Ovary (tissue), 9 donors: ENCODE data around the gene AKT3. TPM values are rescaled to one million over a fixed set of nuclear protein-coding genes. Genes with fewer than 3 reads are reported as not detected.

Source experiments
- DNase-seq, 5 donors: peaks; one replicate each; pipeline ENCODE4 v3.0.0-alpha.2; 2019 to 2020
- H3K27ac ChIP-seq, 2 donors: fragments of 200-600 bp; one replicate each; pipeline versions ENCODE4 v1.5.1 to v1.8.0; 2019 to 2022
- H3K27me3 ChIP-seq: fragments of 200-600 bp; one replicate; pipeline ENCODE4 v1.8.0; 2022
- H3K36me3 ChIP-seq: fragments of 200-600 bp; sonication (generic); one replicate; pipeline ENCODE4 v1.5.1; 2019
- H3K4me1 ChIP-seq: one replicate; pipeline ENCODE4 v1.8.1; 2013; ENCODE audit warnings: mild to moderate bottlenecking, moderate library complexity; ENCODE audit not compliant: insufficient read depth
- H3K4me3 ChIP-seq: fragments of 200-600 bp; sonication (generic); one replicate; pipeline ENCODE4 v1.5.1; 2017
- H3K9me3 ChIP-seq, 2 donors: fragments of 200-600 bp in 1 of 2; sonication (generic) in 1 of 2; one replicate each; pipeline versions ENCODE4 v1.5.1 to v1.8.1; 2013 to 2019; ENCODE audit warnings: mild to moderate bottlenecking in 1 of 2, moderate library complexity in 1 of 2
- CTCF ChIP-seq, 3 donors: fragments of 450-650 bp in 2 of 3; fragments of 200-600 bp in 1 of 3; IDR thresholded peaks; one replicate each; pipeline versions ENCODE4 v1.5.1 to v1.8.0; 2016 to 2022; ENCODE audit warnings: antibody characterized with exemption in 3 of 3, mild to moderate bottlenecking in 1 of 3
- EP300 ChIP-seq: sonication (generic); formaldehyde crosslinking; IDR thresholded peaks from one replicate; pipeline ENCODE4 v1.6.1; 2017; ENCODE audit warnings: antibody characterized with exemption
- POLR2A ChIP-seq: fragments of 450-650 bp; IDR thresholded peaks from one replicate; pipeline ENCODE4 v1.6.1; 2017; ENCODE audit warnings: antibody characterized with exemption, mild to moderate bottlenecking, moderate library complexity
- WGBS, 3 donors: extraction: QIAGEN DNeasy Blood & Tissue Kit in 1 of 3; methylation state at CpG; one replicate each; pipeline versions ENCODE4 v1.1.5 to v1.1.7; 2013 to 2017; 5-methylcytosine and 5-hydroxymethylcytosine counted together
- intact Hi-C, 4 donors: fragments of 100-400 bp; cut with DNase I; formaldehyde crosslinking; loops; one replicate each; pipeline versions ENCODE4 v1.11.0 to v1.15.1; 2022 to 2023
- polyA plus RNA-seq, 2 donors: library from polyadenylated mRNA; stranded (reverse); fragments of 200-250 nt in 1 of 2; fragments of 350-450 nt in 1 of 2; fragmentation: Illumina TruSeq in 1 of 2; extraction: RNeasy Lipid Tissue Mini Kit (QIAGEN cat#74804) in 1 of 2; gene quantifications; one replicate each; pipeline ENCODE4 v1.2.3, GENCODE V29; 2013 to 2014
- total RNA-seq, 7 donors: library from RNA; depleted of rRNA in 2 of 7; stranded (reverse); fragments of >200 nt in 2 of 7; fragmentation: NEBNext Ultra II Directional in 3 of 7; extraction: Animal tissue kit (Norgen Biotek cat#: 25700) in 3 of 7; gene quantifications; one replicate each; pipeline versions ENCODE4 v1.1.0 to v1.2.4, GENCODE V29; 2016 to 2023
- donor health status: DM: no; HTN: no; CAD: no; lungs with moderate emphysema.
- donor health status: DM: no; HTN: no; CAD: no.
- donor health status: Bipolar disorder and iron deficiency.
- donor health status: DM: yes; HTN: yes; CAD: no.
- donor health status: DM: no; HTN: no; CAD: no.
- donor health status: DM: yes; HTN: yes; CAD: no.

The AKT3 gene
- total and polyA plus RNA-seq, 9 donors, result 27.2 to 202 (median 111) TPM

DNA sequence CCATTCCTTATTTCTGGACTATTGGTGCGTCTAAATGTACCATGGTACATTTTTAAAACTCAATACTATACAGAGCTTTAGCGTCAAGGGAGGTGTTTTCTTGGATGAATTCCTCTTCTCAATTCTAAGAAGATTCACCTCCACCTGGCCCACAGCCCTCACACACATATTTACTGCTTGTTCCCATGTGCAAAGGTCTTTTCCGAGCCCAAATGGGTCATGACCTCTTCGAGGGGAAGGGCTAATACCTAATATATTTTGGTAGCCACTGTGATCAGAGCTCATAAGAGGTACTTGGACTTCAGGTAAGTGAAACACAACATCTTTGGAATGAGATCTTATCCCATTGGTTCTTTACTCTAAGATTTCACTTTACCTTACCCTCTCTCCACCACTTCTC, 388.3 kb downstream of the AKT3 start:
- H3K4me3 ChIP-seq, result no peak overlapping the region
- no peak for DNase-seq

DNA sequence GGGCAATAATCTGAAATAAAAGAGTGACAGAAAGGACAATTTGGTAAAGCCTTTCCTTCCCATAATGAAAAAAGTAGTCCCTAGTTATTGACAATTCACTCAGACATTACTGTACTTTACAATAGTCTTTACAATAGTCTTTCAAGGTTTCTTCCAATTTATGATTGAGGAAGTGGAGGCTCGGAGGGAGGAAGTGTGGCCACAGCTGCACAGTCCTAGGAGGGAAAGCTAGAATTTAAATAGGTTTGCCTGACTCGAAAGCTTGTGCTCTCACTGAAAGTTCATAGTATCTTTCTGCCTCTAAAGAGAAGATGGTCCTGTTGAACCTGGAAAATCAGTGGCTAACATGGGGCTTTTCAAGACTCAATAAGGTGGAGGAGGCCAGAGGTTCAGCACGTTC, 391.0 kb downstream of the AKT3 start:
- intact Hi-C loops, result no loop called here
- no peaks in the 10 kb centered on the region for H3K27me3 ChIP-seq
- no peak for DNase-seq

More for the DNA sequence above, 388.3 kb downstream of the AKT3 start:
- H3K4me1 ChIP-seq, result peaks cover 1% of the 10 kb centered on the region
- intact Hi-C loops, result no loop called here
- H3K36me3 ChIP-seq, result no peaks in the 10 kb centered on the region
- no peaks in the 10 kb centered on the region for H3K9me3 ChIP-seq
- no peak overlapping the region for H3K27ac ChIP-seq
- no peaks in the 10 kb centered on the region for H3K27me3 ChIP-seq
- WGBS, 3 donors, result 91 to 96% (median 95%) methylated on average over 4 of the region's 4 CpGs
- no peak for TF ChIP-seq POLR2A
- no peak for TF ChIP-seq EP300
- TF ChIP-seq CTCF (IDR thresholded peaks at IDR 0.05), result no peak

DNA sequence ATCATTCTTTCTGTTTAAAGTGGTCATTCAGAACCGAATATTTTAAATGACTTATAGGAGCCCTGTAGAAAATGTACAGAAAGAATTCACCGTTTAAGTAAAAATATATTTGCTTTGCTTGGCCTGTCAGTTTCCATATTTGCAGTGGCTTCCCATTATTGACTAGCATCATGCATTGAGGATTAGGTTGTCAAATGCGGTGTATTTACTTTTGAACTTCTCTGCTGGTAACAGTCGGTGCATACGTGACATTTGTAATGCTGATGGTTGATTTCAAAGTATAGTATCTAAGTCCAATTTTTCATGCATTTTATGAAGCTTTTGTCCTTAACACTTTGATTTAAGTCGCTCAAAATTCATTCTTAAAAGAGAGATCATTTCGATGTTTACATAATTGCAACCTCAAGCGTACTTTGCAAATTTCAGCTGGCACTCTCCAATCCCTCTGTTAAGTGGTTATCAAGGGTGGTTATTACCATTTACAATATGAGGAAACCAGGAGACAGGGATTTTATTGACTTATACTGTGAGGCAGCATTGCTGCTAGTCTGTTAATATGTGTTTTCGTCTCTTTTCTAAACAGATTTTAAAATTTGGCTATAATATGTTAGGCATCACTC, 392.6 kb downstream of the AKT3 start:
- DNase-seq, result no peak

More for the DNA sequence above, 391.0 kb downstream of the AKT3 start:
- Histone ChIP-seq H3K27ac (no peak overlapping the region), H3K36me3 (no peaks in the 10 kb centered on the region), H3K4me1 (peaks cover 1% of the 10 kb centered on the region), H3K4me3 (no peak overlapping the region), H3K9me3 (no peaks in the 10 kb centered on the region)
- TF ChIP-seq POLR2A, result no peak
- no peak for TF ChIP-seq EP300
- no peak for TF ChIP-seq CTCF (IDR thresholded peaks at IDR 0.05)
- 88 to 93% (median 89%) methylated on average over 3 of the region's 3 CpGs for WGBS, 3 donors

GRCh38 chr1:243455760-243456651, 394.0 kb downstream of the AKT3 start:
- no peak for DNase-seq
- no peak overlapping the region for H3K27ac ChIP-seq
- H3K27me3 ChIP-seq, result no peaks in the 10 kb centered on the region
- H3K36me3 ChIP-seq, result no peaks in the 10 kb centered on the region
- WGBS, 3 donors, result 94 to 95% (median 94%) methylated on average over 11 of the region's 11 CpGs
- intact Hi-C loops, result no loop called here
- no peaks in the 10 kb centered on the region for H3K4me1 ChIP-seq
- H3K4me3 ChIP-seq, result no peak overlapping the region
- TF ChIP-seq CTCF (IDR thresholded peaks at IDR 0.05) (no peak), POLR2A (no peak), EP300 (no peak)
- H3K9me3 ChIP-seq, result no peaks in the 10 kb centered on the region

More for the DNA sequence above, 392.6 kb downstream of the AKT3 start:
- intact Hi-C loops, result no loop called here
- no peaks in the 10 kb centered on the region for H3K36me3 ChIP-seq
- TF ChIP-seq EP300, result no peak
- no peak for TF ChIP-seq CTCF (IDR thresholded peaks at IDR 0.05)
- TF ChIP-seq POLR2A, result no peak
- peaks cover under 1% of the 10 kb centered on the region for H3K4me1 ChIP-seq
- 94 to 96% (median 96%) methylated on average over 9 of the region's 9 CpGs for WGBS, 3 donors
- H3K9me3 ChIP-seq, result no peaks in the 10 kb centered on the region
- no peak overlapping the region for H3K27ac ChIP-seq
- H3K4me3 ChIP-seq, result no peak overlapping the region
- H3K27me3 ChIP-seq, result no peaks in the 10 kb centered on the region
